Activated naive CD4-positive, alpha-beta T cell treated with anti-CD3 and anti-CD28 coated beads for 36 hours (primary cell): ENCODE results near the gene DMBX1. TPM values are rescaled to one million over a fixed set of nuclear protein-coding genes. Genes with fewer than 3 reads are reported as not detected.

Experiments used
- CTCF ChIA-PET: fragments of 350-600 bp; sonication (Branson Sonifier 250); formaldehyde crosslinking; loops from one replicate; lab custom pipeline; 2021; ENCODE audit warnings: antibody characterized with exemption; lab: Charles Lee
- DNase-seq: peaks from one replicate; pipeline ENCODE4 v3.0.0-alpha.2; 2020
- H3K27ac Mint-ChIP-seq: one replicate; pipeline ENCODE4 v1.8.0; 2021; ENCODE audit warnings: mild to moderate bottlenecking, mixed read lengths
- H3K27me3 Mint-ChIP-seq: one replicate; pipeline ENCODE4 v1.8.0; 2021; ENCODE audit warnings: low read depth, mixed read lengths
- H3K36me3 Mint-ChIP-seq: one replicate; pipeline ENCODE4 v1.8.0; 2021; ENCODE audit warnings: low read depth, mixed read lengths
- H3K4me1 Mint-ChIP-seq: one replicate; pipeline ENCODE4 v1.8.0; 2021; ENCODE audit warnings: low read depth, mixed read lengths
- H3K4me3 Mint-ChIP-seq: one replicate; pipeline ENCODE4 v1.8.0; 2021; ENCODE audit warnings: mild to moderate bottlenecking, moderate library complexity, mixed read lengths
- H3K9me3 Mint-ChIP-seq: one replicate; pipeline ENCODE4 v1.8.0; 2021; ENCODE audit warnings: mixed read lengths
- intact Hi-C: fragments of 100-400 bp; cut with micrococcal nuclease; formaldehyde crosslinking; loops from one replicate; pipeline ENCODE4 v1.15.1; 2023
- total RNA-seq, 2 experiments: library from RNA; stranded (reverse); gene quantifications; one replicate each; pipeline ENCODE4 v1.2.3, GENCODE V29; 2021

DMBX1 gene
- total RNA-seq, 2 experiments from 2014 or later = not detected

DNA sequence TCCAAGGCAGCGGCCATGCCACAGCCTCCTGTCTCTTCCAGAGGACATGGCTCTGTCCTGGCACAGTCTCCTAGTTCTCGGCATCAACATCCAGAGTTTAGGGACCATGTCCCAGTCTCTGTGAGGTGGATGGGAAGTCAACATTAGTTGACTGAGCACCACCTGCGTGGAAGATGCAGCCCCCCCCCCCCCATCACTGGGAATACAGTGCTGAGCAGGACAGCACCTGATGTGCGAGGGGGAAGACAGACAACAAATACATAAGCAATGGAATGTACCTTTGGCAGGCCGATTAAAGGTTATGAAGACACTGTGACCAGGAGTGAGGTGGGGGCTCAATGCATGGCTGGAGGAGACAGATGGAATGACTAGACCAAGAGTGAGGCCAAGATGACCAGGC is 35.2 kb downstream of the DMBX1 start:
- Mint-ChIP-seq H3K27me3 (peaks cover 31% of the 10 kb centered on the region), H3K9me3 (no peaks in the 10 kb centered on the region), H3K36me3 (no peaks in the 10 kb centered on the region), H3K4me3 (no peak overlapping the region), H3K4me1 (peaks cover 20% of the 10 kb centered on the region), H3K27ac (no peak overlapping the region)
- intact Hi-C loops = no loop called here
- CTCF ChIA-PET = interaction anchor here (6.5 kb wide), 1 partner anchor 77 kb away, joined by 128 read pairs; no protein-coding TSS in a partner anchor
- no peak for DNase-seq

DNA sequence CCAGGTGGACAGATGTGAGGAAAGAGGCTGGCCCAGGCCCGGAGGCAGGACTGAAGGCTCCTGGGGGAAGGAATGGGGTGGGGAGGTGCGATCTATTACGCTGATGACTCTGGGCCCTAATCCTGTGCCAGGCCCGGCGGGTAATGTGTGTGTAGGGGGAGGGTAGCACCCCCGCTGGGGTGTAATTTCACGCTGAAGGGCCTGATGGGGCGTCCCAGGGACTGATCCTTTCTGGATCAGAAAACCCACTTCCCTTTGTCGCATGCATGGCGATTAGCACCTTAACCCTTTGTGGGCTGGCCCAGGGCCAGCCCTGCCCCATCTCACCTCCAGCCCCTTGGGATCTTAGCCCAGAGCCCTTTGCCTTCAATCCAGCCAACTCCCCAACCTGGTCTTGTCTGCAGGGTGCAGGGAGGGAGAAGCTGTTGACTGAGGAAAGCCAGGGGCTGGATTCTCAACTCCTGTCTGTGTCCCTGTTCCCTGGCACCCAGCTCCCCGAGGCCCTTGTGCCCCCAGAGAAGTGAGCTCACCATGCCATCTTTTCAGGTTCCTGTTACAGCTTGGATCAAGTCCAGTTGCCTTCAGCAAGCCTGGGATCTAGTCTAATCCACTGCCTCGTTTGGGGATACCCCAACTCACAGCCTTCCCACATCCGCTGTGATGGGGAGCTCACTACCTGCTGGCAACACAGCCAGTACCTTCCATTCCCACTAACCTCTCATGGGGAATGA is 35.8 kb downstream of the DMBX1 start:
- Mint-ChIP-seq H3K4me3 (no peak overlapping the region), H3K27me3 (peaks cover 31% of the 10 kb centered on the region), H3K9me3 (no peaks in the 10 kb centered on the region), H3K36me3 (no peaks in the 10 kb centered on the region), H3K27ac (no peak overlapping the region), H3K4me1 (peaks cover 20% of the 10 kb centered on the region)
- CTCF ChIA-PET = interaction anchor here (1.5 to 6.5 kb wide), 4 partner anchors 36 to 83 kb away, joined by 6 to 128 read pairs (median 54); partner anchors contain the start of gene DMBX1
- DNase-seq = no peak
- intact Hi-C loops = no loop called here

DNA sequence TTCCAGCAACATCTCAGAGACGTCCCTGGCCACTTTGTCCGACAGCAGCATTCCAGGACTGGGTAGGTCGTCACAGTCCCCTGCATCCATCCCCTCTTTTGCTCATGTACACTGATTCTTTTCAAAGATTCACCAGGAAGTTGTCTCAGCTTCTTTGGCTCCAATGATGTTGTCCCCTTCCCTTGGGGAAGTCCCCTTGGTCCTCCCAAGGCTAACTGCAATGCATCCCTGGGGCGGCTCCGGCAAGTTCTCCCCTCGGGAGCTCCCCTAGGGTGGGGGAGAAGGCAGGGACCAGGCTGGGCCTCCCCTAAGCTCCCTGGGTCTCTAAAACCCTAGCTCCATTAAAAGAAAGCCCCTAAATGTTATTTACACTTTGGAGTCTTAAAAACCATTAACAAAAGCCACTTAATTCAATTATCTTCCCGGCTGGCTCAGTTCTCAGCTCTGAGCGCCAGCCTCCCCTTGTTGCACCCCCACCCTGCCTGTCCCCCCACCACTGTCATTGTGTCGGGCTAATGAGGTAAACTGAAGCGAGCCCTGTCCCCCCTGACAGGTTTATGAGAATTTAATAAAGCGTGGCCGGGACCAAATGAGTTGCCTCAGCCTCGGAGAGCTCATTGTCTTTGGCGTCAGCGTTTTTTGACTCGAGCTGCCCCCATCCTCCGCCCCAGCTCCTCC is 36.5 kb downstream of the DMBX1 start:
- Mint-ChIP-seq H3K9me3 (no peaks in the 10 kb centered on the region), H3K4me3 (no peak overlapping the region), H3K4me1 (peaks cover 20% of the 10 kb centered on the region), H3K36me3 (no peaks in the 10 kb centered on the region), H3K27me3 (peaks cover 31% of the 10 kb centered on the region), H3K27ac (no peak overlapping the region)
- CTCF ChIA-PET = interaction anchor here (1.5 to 6.5 kb wide), 4 partner anchors 37 to 84 kb away, joined by 6 to 128 read pairs (median 54); partner anchors contain the start of gene DMBX1
- DNase-seq = no peak
- intact Hi-C loops = no loop called here

DNA sequence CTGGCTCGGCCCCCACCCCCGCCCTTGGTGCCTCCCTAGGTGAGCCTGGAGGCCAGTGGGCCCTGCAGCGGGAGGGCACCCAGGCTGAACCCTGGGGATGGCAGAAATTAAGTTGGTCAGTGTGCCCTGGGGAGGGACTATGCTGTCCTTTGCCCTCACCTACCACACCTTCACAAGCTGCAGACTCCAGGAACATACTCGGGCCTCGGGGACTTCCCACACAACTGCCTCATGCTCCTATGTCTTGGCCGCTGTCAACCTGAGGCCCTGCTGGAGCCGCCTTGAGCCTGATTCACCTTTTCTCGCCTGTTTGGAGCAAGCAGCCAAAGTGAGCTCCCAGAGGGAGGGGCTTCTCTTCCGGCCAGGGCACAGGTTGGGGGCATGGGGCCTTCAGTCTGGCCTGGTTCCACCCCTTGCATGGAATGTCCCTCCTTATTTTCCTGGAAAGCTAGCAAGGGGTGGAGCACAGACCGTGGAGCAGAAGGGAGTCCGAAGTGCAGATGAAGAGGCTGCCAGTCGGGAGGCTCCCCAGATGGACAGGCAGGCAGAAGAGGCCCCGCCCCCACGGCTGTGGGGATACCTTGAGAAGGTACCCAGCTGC is 37.2 kb downstream of the DMBX1 start:
- Mint-ChIP-seq H3K4me1 (peaks cover 21% of the 10 kb centered on the region), H3K27me3 (peaks cover 31% of the 10 kb centered on the region), H3K27ac (no peak overlapping the region), H3K4me3 (no peak overlapping the region), H3K36me3 (no peaks in the 10 kb centered on the region), H3K9me3 (no peaks in the 10 kb centered on the region)
- no peak for DNase-seq
- CTCF ChIA-PET = interaction anchor here (0.7 to 6.5 kb wide), 10 partner anchors 9 to 120 kb away, joined by 3 to 128 read pairs (median 4); partner anchors contain the start of gene DMBX1
- intact Hi-C loops = loop anchor here (1.0 kb wide), 1 partner anchor 49 kb away; no protein-coding TSS in a partner anchor

DNA sequence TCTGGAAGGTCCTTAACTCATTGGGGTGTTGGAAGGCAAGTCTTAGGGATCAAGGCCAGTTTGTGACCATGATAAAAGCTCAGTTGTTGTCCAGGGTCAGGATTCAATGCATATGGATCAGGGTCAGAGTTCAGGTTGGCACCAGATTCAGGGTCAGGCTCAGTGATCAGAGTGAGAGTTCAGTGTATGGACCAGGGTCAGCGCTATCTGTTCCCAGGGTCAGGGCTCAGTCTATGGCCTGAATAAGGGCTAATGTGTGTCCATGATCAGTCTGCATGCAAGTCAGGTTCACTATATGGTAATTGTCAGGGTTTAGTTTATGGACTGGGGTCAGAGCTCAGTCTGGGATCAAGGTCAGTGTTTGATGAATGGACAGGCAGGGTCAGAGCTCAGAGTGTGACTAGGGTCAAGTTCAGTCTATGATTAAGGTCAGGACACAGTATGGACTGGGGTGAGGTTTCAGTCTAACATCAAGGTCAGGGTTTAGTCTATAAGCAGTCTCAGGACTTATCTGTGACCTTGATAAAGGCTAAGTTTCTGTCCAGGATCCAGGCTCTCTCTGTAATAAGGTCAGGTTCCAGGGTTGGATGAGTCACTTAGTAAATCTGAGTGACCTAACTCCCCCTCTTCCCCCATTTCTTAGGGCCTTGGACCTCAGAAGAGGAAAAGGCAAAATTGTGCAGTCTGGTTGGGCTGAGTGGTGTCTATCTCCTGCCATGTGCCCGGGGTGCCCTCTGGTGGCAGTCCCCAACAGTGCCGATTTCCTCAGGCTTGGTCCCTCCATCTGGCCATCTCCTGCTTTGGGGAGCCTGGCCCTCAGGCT is 38.0 kb downstream of the DMBX1 start:
- no peaks in the 10 kb centered on the region for H3K36me3 Mint-ChIP-seq
- H3K4me3 Mint-ChIP-seq = no peak overlapping the region
- intact Hi-C loops = loop anchor here (1.0 kb wide), 1 partner anchor 50 kb away; no protein-coding TSS in a partner anchor
- peaks cover 17% of the 10 kb centered on the region for H3K4me1 Mint-ChIP-seq
- no peak overlapping the region for H3K27ac Mint-ChIP-seq
- peak; percentile 88 for DNase-seq
- H3K9me3 Mint-ChIP-seq = no peaks in the 10 kb centered on the region
- CTCF ChIA-PET = interaction anchor here (0.7 to 6.5 kb wide), 15 partner anchors 8 to 126 kb away, joined by 3 to 128 read pairs (median 4); partner anchors contain the start of gene DMBX1
- peaks cover 31% of the 10 kb centered on the region for H3K27me3 Mint-ChIP-seq

DNA sequence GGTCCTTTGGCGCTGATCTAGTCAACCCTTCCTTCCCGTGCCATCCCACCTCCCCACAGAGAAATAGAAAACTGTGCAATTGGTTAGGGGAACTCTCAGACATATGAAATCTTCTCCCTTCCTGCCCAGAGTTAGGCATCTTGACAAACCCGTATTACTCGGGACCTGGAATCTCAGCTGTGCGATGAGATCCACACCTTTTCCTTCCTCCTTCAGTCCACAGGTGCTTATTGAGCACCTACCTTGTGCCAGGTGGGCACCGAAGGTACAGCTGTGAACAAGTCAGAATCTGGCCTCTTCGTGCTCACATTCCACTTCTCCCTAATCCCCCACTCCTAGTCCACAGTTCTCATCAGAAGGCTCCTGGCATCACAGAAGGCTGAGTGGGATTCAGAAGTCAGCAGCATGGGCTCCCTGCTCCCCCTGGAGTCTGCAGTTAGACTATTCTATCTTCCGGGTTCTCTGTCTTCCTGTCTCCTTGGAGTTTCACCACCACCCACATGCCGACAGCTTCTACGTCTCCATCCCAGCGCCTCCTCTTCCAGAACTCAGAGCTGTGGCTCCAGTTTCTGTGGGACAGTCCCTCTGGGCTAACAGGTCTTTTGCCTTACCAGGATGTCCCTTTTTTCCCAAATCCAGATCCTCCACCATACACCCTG is 38.8 kb downstream of the DMBX1 start:
- H3K27me3 Mint-ChIP-seq = peaks cover 31% of the 10 kb centered on the region
- H3K36me3 Mint-ChIP-seq = no peaks in the 10 kb centered on the region
- intact Hi-C loops = no loop called here
- DNase-seq = no peak
- CTCF ChIA-PET = interaction anchor here (0.6 to 6.5 kb wide), 16 partner anchors 11 to 196 kb away, joined by 3 to 128 read pairs (median 6); partner anchors contain the start of genes DMBX1, MKNK1 and MOB3C
- no peak overlapping the region for H3K4me3 Mint-ChIP-seq
- no peak overlapping the region for H3K27ac Mint-ChIP-seq
- H3K4me1 Mint-ChIP-seq = peaks cover 15% of the 10 kb centered on the region
- H3K9me3 Mint-ChIP-seq = no peaks in the 10 kb centered on the region

DNA sequence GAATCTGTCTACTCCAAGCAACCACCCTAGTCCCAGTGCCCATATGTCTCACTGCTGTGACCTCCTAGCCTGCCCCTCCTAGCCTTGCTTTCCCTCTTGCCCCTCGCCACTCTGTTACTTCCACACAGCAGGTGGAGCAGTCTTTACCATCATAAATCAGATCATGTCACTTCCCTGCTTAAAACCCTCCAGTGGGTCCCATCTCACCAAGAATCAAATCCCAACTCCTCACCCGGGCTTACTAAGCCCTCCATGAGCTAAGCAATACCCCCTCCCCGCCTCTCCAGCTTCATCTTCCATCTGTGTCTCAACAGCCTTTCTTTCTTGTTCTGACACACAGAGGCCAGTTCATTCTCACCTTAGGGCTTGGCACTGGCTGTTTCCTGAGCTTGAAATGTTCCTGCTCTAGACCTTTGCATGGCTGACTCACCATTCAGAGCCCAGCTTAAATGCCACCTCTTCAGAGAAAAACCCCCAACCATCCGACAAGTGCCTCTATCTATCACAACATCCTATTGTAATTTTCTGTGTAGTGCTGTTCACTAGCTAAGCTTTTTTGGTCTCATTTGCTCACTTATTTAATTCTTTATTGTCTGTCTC is 39.5 kb downstream of the DMBX1 start:
- Mint-ChIP-seq H3K9me3 (no peaks in the 10 kb centered on the region), H3K27me3 (peaks cover 34% of the 10 kb centered on the region), H3K4me1 (peaks cover 18% of the 10 kb centered on the region), H3K27ac (peak overlapping the region; percentile 39), H3K36me3 (no peaks in the 10 kb centered on the region), H3K4me3 (no peak overlapping the region)
- intact Hi-C loops = loop anchor here (1.0 kb wide), 2 partner anchors 82 to 123 kb away; no protein-coding TSS in a partner anchor
- peak; percentile 54 for DNase-seq
- CTCF ChIA-PET = interaction anchor here (0.9 to 6.5 kb wide), 14 partner anchors 11 to 195 kb away, joined by 3 to 128 read pairs (median 6); partner anchors contain the start of genes MKNK1 and MOB3C

DNA sequence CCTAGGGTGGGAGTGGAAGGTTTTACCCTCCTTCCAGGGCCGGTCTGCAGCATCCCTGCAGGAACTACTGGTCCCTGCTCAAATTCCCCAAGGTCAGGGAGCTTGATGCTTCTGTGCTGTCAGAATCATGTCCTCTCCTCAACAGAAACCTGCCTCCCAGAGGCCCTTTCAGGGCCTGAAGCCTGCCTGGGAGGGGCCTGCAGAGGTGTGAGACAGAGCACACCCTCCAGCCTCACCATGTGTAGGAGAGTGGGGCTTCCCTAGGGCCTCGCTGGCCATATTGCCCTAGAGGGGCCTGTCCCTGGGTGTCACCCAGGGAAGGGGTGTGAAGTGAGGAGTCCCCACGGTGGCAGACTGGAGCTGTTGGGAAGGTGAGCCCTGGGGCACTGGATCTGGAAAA is 40.7 kb downstream of the DMBX1 start:
- Mint-ChIP-seq H3K27me3 (peaks cover 31% of the 10 kb centered on the region), H3K36me3 (no peaks in the 10 kb centered on the region), H3K4me1 (peaks cover 18% of the 10 kb centered on the region), H3K4me3 (no peak overlapping the region), H3K9me3 (no peaks in the 10 kb centered on the region), H3K27ac (no peak overlapping the region)
- intact Hi-C loops = no loop called here
- CTCF ChIA-PET = interaction anchor here (0.7 to 6.5 kb wide), 8 partner anchors 9 to 137 kb away, joined by 4 to 128 read pairs (median 11); no protein-coding TSS in a partner anchor
- DNase-seq = no peak

DNA sequence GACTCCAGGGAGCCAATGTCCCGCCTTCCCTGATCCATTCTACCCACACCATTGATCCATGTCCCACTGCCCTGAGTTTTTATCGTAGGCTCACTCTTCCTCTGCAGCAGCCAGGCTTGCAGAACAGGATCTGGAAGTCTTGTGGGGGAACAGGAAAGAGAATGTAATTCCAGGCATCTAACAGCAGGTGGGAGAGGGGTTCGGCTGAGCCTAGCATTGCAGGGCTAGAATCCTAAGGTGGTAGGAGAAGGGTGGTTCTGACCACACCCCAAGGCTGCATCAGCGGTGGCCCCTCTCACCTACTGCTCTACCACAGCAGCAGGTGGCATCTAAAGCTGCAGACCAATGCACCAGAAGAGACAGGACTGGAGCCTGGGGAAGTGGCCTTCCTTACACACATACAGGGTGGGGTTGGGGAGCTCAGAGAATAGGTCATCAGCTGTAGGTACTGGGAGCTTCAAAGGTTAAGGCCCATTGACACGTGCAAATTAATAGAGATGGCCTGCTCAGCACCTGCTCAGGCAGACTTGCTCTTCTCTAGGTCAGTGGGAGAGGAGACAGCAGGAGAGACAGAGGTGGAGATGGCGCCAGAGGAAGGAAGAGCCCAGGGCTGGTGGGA is 41.3 kb downstream of the DMBX1 start:
- intact Hi-C loops = no loop called here
- Mint-ChIP-seq H3K4me3 (no peak overlapping the region), H3K36me3 (no peaks in the 10 kb centered on the region), H3K4me1 (peaks cover 18% of the 10 kb centered on the region), H3K27ac (no peak overlapping the region), H3K27me3 (peaks cover 26% of the 10 kb centered on the region), H3K9me3 (no peaks in the 10 kb centered on the region)
- DNase-seq = no peak
- CTCF ChIA-PET = interaction anchor here (0.9 to 6.5 kb wide), 5 partner anchors 43 to 196 kb away, joined by 3 to 128 read pairs (median 20); no protein-coding TSS in a partner anchor

DNA sequence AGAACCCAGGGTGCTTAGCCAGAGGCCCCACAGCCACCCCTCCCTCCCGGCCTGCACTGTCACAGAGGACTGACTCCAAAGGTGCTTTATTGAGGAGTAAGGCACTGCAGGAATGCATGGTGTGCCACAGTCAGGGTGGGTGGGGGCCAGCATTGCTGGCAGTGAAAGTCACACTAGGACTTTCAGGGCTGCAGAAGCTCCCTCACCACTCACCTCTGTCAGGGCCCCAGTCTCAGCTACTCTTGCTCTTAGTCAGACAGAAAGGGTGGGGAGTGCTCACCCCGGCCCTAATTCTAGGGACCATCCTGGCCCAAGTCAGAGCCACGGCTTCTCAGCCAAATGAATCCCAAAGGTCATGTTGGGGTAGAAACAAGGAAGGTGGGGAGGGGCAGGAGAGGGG is 42.5 kb downstream of the DMBX1 start:
- CTCF ChIA-PET = interaction anchor here (1.4 to 2.9 kb wide), 4 partner anchors 49 to 193 kb away, joined by 3 to 8 read pairs (median 4); no protein-coding TSS in a partner anchor
- intact Hi-C loops = loop anchor here (1.0 to 2.0 kb wide), 4 partner anchors 17 to 193 kb away; partner anchors contain the start of gene ATPAF1
- Mint-ChIP-seq H3K4me3 (no peak overlapping the region), H3K4me1 (peaks cover 18% of the 10 kb centered on the region), H3K27me3 (peaks cover 22% of the 10 kb centered on the region), H3K27ac (no peak overlapping the region), H3K36me3 (no peaks in the 10 kb centered on the region), H3K9me3 (no peaks in the 10 kb centered on the region)
- DNase-seq = peak; percentile 44
